A673 (cell line): ENCODE data around the gene EPS15.

Experiments
- CTCF ChIP-seq: fragments of 300-800, 200-600 bp; sonication (generic); conservative IDR thresholded peaks from 2 replicates; pipeline ENCODE4 v1.5.1; 2017; ENCODE audit warnings: low read depth, mild to moderate bottlenecking, antibody characterized with exemption, low read length, moderate library complexity, mixed read lengths
- EZH2 ChIP-seq: fragments of 200-600 bp; sonication (generic); IDR thresholded peaks from 2 replicates; pipeline ENCODE4 v1.6.1; 2017; ENCODE audit warnings: borderline replicate concordance, low read depth, mild to moderate bottlenecking, mixed read lengths, antibody characterized with exemption, low read length; ENCODE audit not compliant: poor library complexity, severe bottlenecking

GRCh38 chr1:51417496-51418383 lies 101.3 kb downstream of the EPS15 start:
- no peak for TF ChIP-seq CTCF
- no peak for TF ChIP-seq EZH2
